AG04450 (cell line): ENCODE measurements around the gene MED13L. TPM values are rescaled to one million over a fixed set of nuclear protein-coding genes. Genes with fewer than 3 reads are reported as not detected.

Experiments used
- CTCF ChIA-PET: fragments of 300-600, 350-600 bp; formaldehyde crosslinking; extraction: SDS; loops from one replicate; lab custom pipeline; 2022; ENCODE audit warnings: antibody characterized with exemption, inconsistent platforms; lab: Charles Lee
- POLR2A ChIA-PET: fragments of 350-600 bp; formaldehyde crosslinking; extraction: SDS; loops from one replicate; lab custom pipeline; 2021; ENCODE audit warnings: antibody characterized with exemption, inconsistent platforms; lab: Yijun Ruan, JAX
- DNase-seq: peaks from one replicate; pipeline ENCODE4 v3.0.0-alpha.2; 2011; ENCODE audit warnings: low read depth, low spot score
- H3K27ac ChIP-seq: one replicate; pipeline ENCODE4 v1.5.1; 2012; ENCODE audit warnings: low read depth, low read length, control low read depth
- H3K27me3 ChIP-seq: one replicate; pipeline ENCODE4 v1.6.0; 2012; ENCODE audit warnings: low read length; ENCODE audit not compliant: control insufficient read depth, insufficient read depth
- H3K4me3 ChIP-seq: 2 replicates; pipeline ENCODE4 v1.5.1; 2011; ENCODE audit warnings: mild to moderate bottlenecking, low read depth, low read length, control low read depth
- H3K9me3 ChIP-seq: 2 replicates; pipeline ENCODE4 v1.5.1; 2012; ENCODE audit warnings: low read length; ENCODE audit not compliant: control insufficient read depth, insufficient read depth
- CTCF ChIP-seq: IDR thresholded peaks from 2 replicates; pipeline ENCODE4 v1.5.1; 2011; ENCODE audit warnings: low read depth, low read length, control low read depth, inconsistent platforms
- polyA plus RNA-seq: library from polyadenylated mRNA; depleted of rRNA; stranded (reverse); fragments of >200 nt; gene quantifications from 2 replicates; pipeline ENCODE4 v1.2.3, GENCODE V29; 2011

MED13L gene
- polyA plus RNA-seq, 1 experiment = 56.2 TPM

DNA sequence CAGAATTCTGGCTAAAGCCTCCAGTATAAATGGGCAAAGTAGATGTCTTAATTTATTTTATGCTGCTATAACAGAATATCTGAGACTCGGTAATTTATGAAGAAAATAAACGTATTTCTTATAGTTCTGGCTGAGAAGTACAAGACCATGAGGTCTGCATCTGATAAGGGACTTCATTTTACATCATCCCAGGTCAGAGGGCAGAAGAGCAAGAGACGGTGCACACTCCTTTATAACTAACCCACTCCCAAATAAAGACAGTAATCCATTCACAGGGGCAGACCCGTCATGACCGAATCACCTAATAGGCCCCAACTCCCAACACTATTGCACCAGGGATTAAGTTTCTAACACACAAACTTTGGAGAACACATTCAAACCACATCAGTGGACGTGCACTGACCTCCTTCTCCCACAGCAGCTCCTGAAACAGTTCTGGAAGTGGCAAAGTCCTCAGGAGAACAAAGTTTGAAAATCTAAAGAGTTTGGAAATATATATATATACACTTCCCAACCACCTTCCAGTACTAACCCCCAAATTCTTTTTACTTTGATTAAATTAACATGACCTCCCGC lies 116.5 kb downstream of the MED13L start:
- H3K27me3 ChIP-seq = no peaks in the 10 kb centered on the region
- no peak for TF ChIP-seq CTCF
- no peak overlapping the region for H3K4me3 ChIP-seq
- CTCF ChIA-PET = interaction anchor here (1.0 kb wide), 1 partner anchor 163 kb away, joined by 6 read pairs; no protein-coding TSS in a partner anchor
- H3K27ac ChIP-seq = no peak overlapping the region
- no peaks in the 10 kb centered on the region for H3K9me3 ChIP-seq
- POLR2A ChIA-PET = interaction anchor here (0.9 kb wide), 1 partner anchor 61 kb away, joined by 3 read pairs; no protein-coding TSS in a partner anchor
- no peak for DNase-seq

GRCh38 chr12:116160231-116160630 lies 117.3 kb downstream of the MED13L start:
- no peak overlapping the region for H3K4me3 ChIP-seq
- ChIA-PET CTCF (interaction anchor here (1.2 kb wide), 1 partner anchor 66 kb away, joined by 3 read pairs; no protein-coding TSS in a partner anchor), POLR2A (interaction anchor here (0.7 kb wide), 1 partner anchor 230 kb away, joined by 4 read pairs; no protein-coding TSS in a partner anchor)
- no peak for TF ChIP-seq CTCF
- no peaks in the 10 kb centered on the region for H3K27me3 ChIP-seq
- DNase-seq = no peak
- no peaks in the 10 kb centered on the region for H3K9me3 ChIP-seq
- H3K27ac ChIP-seq = no peak overlapping the region

- DNase-seq = no peak
- H3K27me3 ChIP-seq = no peaks in the 10 kb centered on the region
- H3K27ac ChIP-seq = no peak overlapping the region
- ChIA-PET POLR2A (interaction anchor here (0.7 kb wide), 1 partner anchor 230 kb away, joined by 4 read pairs; no protein-coding TSS in a partner anchor), CTCF (interaction anchor here (1.2 kb wide), 1 partner anchor 65 kb away, joined by 3 read pairs; no protein-coding TSS in a partner anchor)
- H3K9me3 ChIP-seq = no peaks in the 10 kb centered on the region
- no peak for TF ChIP-seq CTCF
- no peak overlapping the region for H3K4me3 ChIP-seq
Measured at GRCh38 chr12:116159593-116160200, 117.8 kb downstream of the MED13L start.

DNA sequence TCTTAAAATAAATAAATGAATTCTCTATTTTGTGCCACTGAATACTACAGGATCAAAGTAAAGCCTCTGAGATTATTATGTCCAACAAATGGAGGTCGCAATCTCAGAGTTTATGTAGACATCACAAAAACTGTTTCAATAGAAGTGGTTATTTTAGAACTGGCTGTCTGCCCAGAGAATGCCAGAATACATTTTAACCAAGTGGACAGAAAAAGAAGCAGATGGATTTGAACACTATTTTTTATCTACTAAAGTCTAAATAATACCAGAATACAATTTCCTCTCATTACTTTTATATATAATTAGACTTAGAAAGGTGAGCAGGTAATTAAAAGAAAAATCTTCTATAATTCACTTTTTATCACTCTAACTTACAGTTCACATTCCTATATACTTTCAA lies 118.3 kb downstream of the MED13L start:
- no peak for TF ChIP-seq CTCF
- Histone ChIP-seq H3K4me3 (no peak overlapping the region), H3K9me3 (no peaks in the 10 kb centered on the region), H3K27ac (no peak overlapping the region), H3K27me3 (no peaks in the 10 kb centered on the region)
- ChIA-PET POLR2A (no interaction called here), CTCF (interaction anchor here (1.2 kb wide), 1 partner anchor 65 kb away, joined by 3 read pairs; no protein-coding TSS in a partner anchor)
- DNase-seq = no peak

- DNase-seq = no peak
- Histone ChIP-seq H3K27me3 (no peaks in the 10 kb centered on the region), H3K27ac (no peak overlapping the region), H3K9me3 (no peaks in the 10 kb centered on the region), H3K4me3 (no peak overlapping the region)
- POLR2A ChIA-PET = no interaction called here
- TF ChIP-seq CTCF = no peak
- CTCF ChIA-PET = interaction anchor here (0.6 to 0.7 kb wide), 2 partner anchors 69 to 91 kb away, joined by 3 read pairs; no protein-coding TSS in a partner anchor
Measured at GRCh38 chr12:116157845-116158267, 119.6 kb downstream of the MED13L start.
